Gastrocnemius medialis (tissue), 4 donors: ENCODE measurements around the gene COL20A1. TPM values are rescaled to one million over a fixed set of nuclear protein-coding genes. Genes with fewer than 3 reads are reported as not detected.

Experiments used
- ATAC-seq, 2 donors: fragments of 150-250 bp; one replicate each; pipeline ENCODE4 v1.9.1; 2016
- DNase-seq, 2 donors: peaks; one replicate each; pipeline ENCODE4 v3.0.0-alpha.2; 2019
- H3K27ac ChIP-seq, 4 donors: fragments of 200-600 bp; sonication (generic); 1 replicate in 1 of 4; 2 replicates in 3 of 4; pipeline ENCODE4 v1.5.1; 2016 to 2018; ENCODE audit warnings: mild to moderate bottlenecking in 2 of 4, moderate library complexity in 1 of 4
- H3K27me3 ChIP-seq, 3 donors: fragments of 200-600 bp; sonication (generic) in 2 of 3; 1 replicate in 1 of 3; 2 replicates in 2 of 3; pipeline versions ENCODE4 v1.5.1 to v1.6.0; 2016 to 2019; ENCODE audit warnings: mild to moderate bottlenecking in 1 of 3, moderate library complexity in 1 of 3
- H3K36me3 ChIP-seq, 2 donors: fragments of 200-600 bp; sonication (generic) in 1 of 2; one replicate each; pipeline ENCODE4 v1.5.1; 2017 to 2018
- H3K4me1 ChIP-seq, 2 donors: fragments of 200-600 bp; sonication (generic) in 1 of 2; one replicate each; pipeline ENCODE4 v1.5.1; 2016 to 2017; ENCODE audit warnings: mild to moderate bottlenecking in 2 of 2
- H3K4me3 ChIP-seq, 4 donors: fragments of 200-600 bp; sonication (generic) in 3 of 4; 1 replicate in 1 of 4; 2 replicates in 3 of 4; pipeline ENCODE4 v1.5.1; 2016 to 2019; ENCODE audit warnings: mild to moderate bottlenecking in 2 of 4
- H3K9me3 ChIP-seq, 3 donors: fragments of 200-600 bp; sonication (generic) in 2 of 3; 1 replicate in 1 of 3; 2 replicates in 2 of 3; pipeline ENCODE4 v1.5.1; 2016 to 2019
- POLR2A ChIP-seq, 2 donors: fragments of 450-650 bp; IDR thresholded peaks; one replicate each; pipeline ENCODE4 v1.6.1; 2017; ENCODE audit warnings: antibody characterized with exemption in 2 of 2, mild to moderate bottlenecking in 2 of 2, moderate library complexity in 2 of 2
- in situ Hi-C, 4 donors: fragments of 200-750 bp; cut with MboI; loops; one replicate each; pipeline versions ENCODE4 v1.15.0 to v1.8.0; 2017; ENCODE audit warnings: low sequenced_read_pairs in 4 of 4
- intact Hi-C: fragments of 100-400 bp; cut with DNase I; formaldehyde crosslinking; loops from one replicate; pipeline ENCODE4 v1.15.1; 2023; ENCODE audit warnings: low total_unique reads
- total RNA-seq, 4 donors: library from RNA; depleted of rRNA; stranded (reverse); fragments of >200 nt; gene quantifications; one replicate each; pipeline versions ENCODE4 v1.1.0 to v1.2.3, GENCODE V29; 2016
- TF ChIP-seq, protein P1 (sequence below), 5 experiments: fragments of 450-650 bp in 3 of 5; fragments of 200-600 bp in 2 of 5; sonication (generic) in 2 of 5; IDR thresholded peaks in 4 of 5; conservative IDR thresholded peaks in 1 of 5; 1 replicate in 4 of 5; 2 replicates in 1 of 5; pipeline ENCODE4 v1.5.1; 2016 to 2019; ENCODE audit warnings: antibody characterized with exemption in 5 of 5, mild to moderate bottlenecking in 3 of 5, moderate library complexity in 3 of 5

COL20A1 gene
- total RNA-seq, 4 donors from 2014 or later: 0.23 TPM; not detected in 3

- DNase-seq: no peak
- no peak overlapping the region for H3K27ac ChIP-seq
- intact Hi-C loops: loop anchor here (2.0 kb wide), 1 partner anchor 72 kb away; no protein-coding TSS in a partner anchor
- in situ Hi-C loops: no loop called here
- peaks cover 35 to 64% (median 38%) of the 10 kb centered on the region in 3 donors for H3K27me3 ChIP-seq
- no peak for ATAC-seq
- TF ChIP-seq, protein P1, sequence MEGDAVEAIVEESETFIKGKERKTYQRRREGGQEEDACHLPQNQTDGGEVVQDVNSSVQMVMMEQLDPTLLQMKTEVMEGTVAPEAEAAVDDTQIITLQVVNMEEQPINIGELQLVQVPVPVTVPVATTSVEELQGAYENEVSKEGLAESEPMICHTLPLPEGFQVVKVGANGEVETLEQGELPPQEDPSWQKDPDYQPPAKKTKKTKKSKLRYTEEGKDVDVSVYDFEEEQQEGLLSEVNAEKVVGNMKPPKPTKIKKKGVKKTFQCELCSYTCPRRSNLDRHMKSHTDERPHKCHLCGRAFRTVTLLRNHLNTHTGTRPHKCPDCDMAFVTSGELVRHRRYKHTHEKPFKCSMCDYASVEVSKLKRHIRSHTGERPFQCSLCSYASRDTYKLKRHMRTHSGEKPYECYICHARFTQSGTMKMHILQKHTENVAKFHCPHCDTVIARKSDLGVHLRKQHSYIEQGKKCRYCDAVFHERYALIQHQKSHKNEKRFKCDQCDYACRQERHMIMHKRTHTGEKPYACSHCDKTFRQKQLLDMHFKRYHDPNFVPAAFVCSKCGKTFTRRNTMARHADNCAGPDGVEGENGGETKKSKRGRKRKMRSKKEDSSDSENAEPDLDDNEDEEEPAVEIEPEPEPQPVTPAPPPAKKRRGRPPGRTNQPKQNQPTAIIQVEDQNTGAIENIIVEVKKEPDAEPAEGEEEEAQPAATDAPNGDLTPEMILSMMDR (IDR thresholded peaks at IDR 0.05 in 4 of 5, conservative IDR thresholded peaks at IDR 0.05 in 1 of 5): no peak
- TF ChIP-seq POLR2A (IDR thresholded peaks at IDR 0.05): no peak
- no peaks in the 10 kb centered on the region for H3K36me3 ChIP-seq
- no peak overlapping the region for H3K4me3 ChIP-seq
- H3K9me3 ChIP-seq: no peaks in the 10 kb centered on the region
- H3K4me1 ChIP-seq: no peaks in the 10 kb centered on the region
These were observed 87.4 kb downstream of the COL20A1 start for GRCh38 chr20:63380346-63380870.

DNA sequence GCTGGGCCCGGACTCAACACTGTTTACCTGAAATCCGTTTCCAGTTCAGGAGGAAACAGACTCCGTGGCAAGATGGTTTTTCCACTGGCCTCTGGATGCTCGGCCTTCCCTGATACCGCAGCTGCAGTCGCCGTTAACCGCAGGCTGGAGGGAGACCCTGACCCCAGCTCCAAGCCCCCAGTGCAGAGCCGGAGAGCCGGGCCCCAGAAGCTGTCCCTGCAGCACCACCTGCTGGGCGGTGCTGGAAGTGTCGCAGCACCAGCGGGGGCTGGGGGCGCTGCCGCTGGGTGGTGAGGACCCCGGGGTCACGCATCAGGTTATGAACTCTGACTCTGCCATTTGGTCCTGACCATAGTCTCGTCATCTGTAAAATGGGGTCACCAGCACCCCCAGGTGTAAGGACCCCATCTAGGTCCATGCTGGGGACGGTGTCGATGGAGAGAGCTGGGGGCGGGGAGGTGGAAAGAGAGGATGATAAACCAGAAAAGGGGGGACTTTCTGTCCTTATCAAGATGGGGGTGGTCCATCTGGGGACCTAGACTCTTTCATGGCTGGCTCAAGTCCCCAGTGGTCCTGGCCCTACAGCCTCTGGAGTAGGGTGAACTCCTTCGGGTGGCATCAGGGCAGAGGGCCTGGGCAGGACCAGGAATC is 88.9 kb downstream of the COL20A1 start:
- TF ChIP-seq POLR2A (IDR thresholded peaks at IDR 0.05): no peak
- TF ChIP-seq, protein P1 (IDR thresholded peaks at IDR 0.05 in 4 of 5, conservative IDR thresholded peaks at IDR 0.05 in 1 of 5): peak; percentile 51 to 85 (median 78)
- H3K27me3 ChIP-seq: peaks cover 30 to 52% (median 32%) of the 10 kb centered on the region in 3 donors
- no peak for ATAC-seq
- no peaks in the 10 kb centered on the region for H3K4me1 ChIP-seq
- DNase-seq: no peak
- in situ Hi-C loops: no loop called here
- H3K9me3 ChIP-seq: peaks cover 0 to 2% (median 0%) of the 10 kb centered on the region in 3 donors
- no peaks in the 10 kb centered on the region for H3K36me3 ChIP-seq
- H3K27ac ChIP-seq: no peak overlapping the region
- intact Hi-C loops: loop anchor here (2.0 kb wide), 1 partner anchor 73 kb away; no protein-coding TSS in a partner anchor
- H3K4me3 ChIP-seq: no peak overlapping the region

DNA sequence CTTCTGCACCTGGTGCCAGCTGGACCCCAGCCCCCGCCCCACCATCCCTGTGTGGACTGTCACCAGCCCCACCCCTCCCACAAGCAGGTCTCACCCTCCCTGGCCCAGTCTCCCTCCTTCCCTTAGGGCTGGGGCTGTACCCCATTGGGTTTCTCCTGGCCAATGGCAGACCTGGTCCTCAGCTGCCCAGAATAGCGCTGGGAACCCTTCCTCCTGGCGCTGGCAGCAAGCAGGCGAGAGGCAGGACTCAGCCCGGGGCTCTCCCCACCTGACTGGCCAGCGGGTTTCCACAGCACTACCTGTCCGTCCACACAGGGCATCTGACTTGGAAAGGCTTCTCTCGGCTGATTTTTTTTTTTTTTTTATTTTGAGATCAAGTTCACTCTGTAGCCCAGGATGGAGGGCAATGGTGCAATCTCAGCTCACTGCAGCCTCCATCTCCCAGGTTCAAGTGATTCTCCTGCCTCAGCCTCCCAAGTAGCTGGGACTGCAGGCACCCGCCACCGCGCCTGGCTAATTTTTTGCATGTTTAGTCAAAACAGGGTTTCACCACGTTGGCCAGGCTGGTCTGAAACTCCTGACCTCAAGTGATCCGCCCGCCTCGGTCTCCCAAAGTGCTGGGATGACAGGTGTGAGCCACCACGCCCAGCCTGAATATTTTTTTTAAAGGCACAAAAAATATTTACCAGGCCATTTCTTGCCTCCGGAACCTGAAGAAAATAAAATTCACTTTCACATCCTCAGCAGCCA is 89.7 kb downstream of the COL20A1 start:
- Histone ChIP-seq H3K27me3 (peaks cover 22 to 44% (median 25%) of the 10 kb centered on the region in 3 donors), H3K9me3 (peaks cover 0 to 2% (median 0%) of the 10 kb centered on the region in 3 donors)
- ATAC-seq: no peak

GRCh38 chr20:63383556-63383955 is 90.6 kb downstream of the COL20A1 start:
- intact Hi-C loops (no loop called here), in situ Hi-C loops (no loop called here)
- ATAC-seq (no peak), DNase-seq (no peak)
- H3K9me3 ChIP-seq: peaks cover 0 to 2% (median 0%) of the 10 kb centered on the region in 3 donors
- H3K27me3 ChIP-seq: peaks cover 18 to 42% (median 23%) of the 10 kb centered on the region in 3 donors
- H3K4me1 ChIP-seq: no peaks in the 10 kb centered on the region
- TF ChIP-seq, protein P1 (IDR thresholded peaks at IDR 0.05 in 4 of 5, conservative IDR thresholded peaks at IDR 0.05 in 1 of 5): no peak
- no peak for TF ChIP-seq POLR2A (IDR thresholded peaks at IDR 0.05)
- no peak overlapping the region for H3K4me3 ChIP-seq
- H3K36me3 ChIP-seq: no peaks in the 10 kb centered on the region
- H3K27ac ChIP-seq: no peak overlapping the region

More for the DNA sequence above, 89.7 kb downstream of the COL20A1 start:
- no peaks in the 10 kb centered on the region for H3K4me1 ChIP-seq
- no peak overlapping the region for H3K4me3 ChIP-seq
- intact Hi-C loops: no loop called here
- TF ChIP-seq, protein P1 (IDR thresholded peaks at IDR 0.05 in 4 of 5, conservative IDR thresholded peaks at IDR 0.05 in 1 of 5): no peak
- TF ChIP-seq POLR2A (IDR thresholded peaks at IDR 0.05): no peak
- no peaks in the 10 kb centered on the region for H3K36me3 ChIP-seq
- in situ Hi-C loops: no loop called here
- H3K27ac ChIP-seq: no peak overlapping the region
- DNase-seq: no peak
